Measurements from ENCODE around the gene PIBF1.

- TF ChIP-seq MAZ (IDR thresholded peaks at IDR 0.05; ENCODE audit: borderline replicate concordance, low read depth, low read length) (no peak), RFX5 (IDR thresholded peaks at IDR 0.05; ENCODE audit: low read depth, low read length) (no peak), MAFK (IDR thresholded peaks at IDR 0.05; ENCODE audit: low read depth, low read length) (no peak), CTCF (conservative IDR thresholded peaks at IDR 0.05; ENCODE audit: low read depth, low read length) (no peak)
Observed at GRCh38 chr13:72970956-72971355, 189.0 kb downstream of the PIBF1 start.

All from IMR-90 (cell line).